ENCODE data around the gene MYO6. TPM values are rescaled to one million over a fixed set of nuclear protein-coding genes. Genes with fewer than 3 reads are reported as not detected.

The MYO6 gene
- total and polyA plus RNA-seq, 2 of the 4 experiments (the other 2 are of a cell fraction), result 6.1 to 6.8 TPM

DNA sequence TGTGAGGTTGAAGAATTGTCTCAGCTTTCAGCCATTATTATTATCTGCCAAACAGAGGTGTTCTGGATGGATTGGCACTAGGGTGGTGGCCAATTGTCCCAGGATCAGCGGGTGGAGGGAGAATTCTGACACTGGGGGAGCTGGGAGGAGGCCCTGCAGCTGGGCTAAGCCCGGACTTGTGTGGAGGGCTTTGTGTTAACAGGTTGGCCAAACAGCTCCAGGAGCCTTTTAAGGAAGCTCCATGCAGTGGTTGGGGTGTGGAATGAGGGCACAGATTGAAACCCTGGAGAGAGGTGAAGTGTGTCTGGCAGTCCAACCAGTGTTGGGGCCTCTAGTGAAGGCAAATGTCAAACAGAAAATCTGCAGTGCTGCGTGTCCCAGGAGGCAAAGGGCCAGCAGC is 187.6 kb downstream of the MYO6 start:
- H3K27ac ChIP-seq (ENCODE audit: insufficient read depth, low read length), result no peak overlapping the region
- no TSS peak for BruUV-seq (replicated peaks)
- CTCF ChIA-PET, result no interaction called here

More for the DNA sequence above, 187.6 kb downstream of the MYO6 start:
- Histone ChIP-seq H3K14ac (replicated peaks; ENCODE audit: low read depth, low read length) (no peak overlapping the region), H3K9me1 (ENCODE audit: insufficient read depth, low read length) (no peaks in the 10 kb centered on the region), H3K56ac (ENCODE audit: extremely low read depth, insufficient read depth, low read length) (no peak overlapping the region), H2AK9ac (replicated peaks; ENCODE audit: low read depth, low read length, poor library complexity) (no peak overlapping the region), H4K8ac (ENCODE audit: low read depth in 2 of 2, low read length in 2 of 2) (no peak overlapping the region), H3K4me2 (ENCODE audit: low read depth, low read length) (no peak overlapping the region), H4K20me1 (ENCODE audit: insufficient read depth, low read length) (no peaks in the 10 kb centered on the region), H3K23ac (ENCODE audit: low read depth, low read length) (no peak overlapping the region), H3K4me3 (ENCODE audit: insufficient read depth, low read depth, low read length) (no peak overlapping the region), H2AFZ (replicated peaks; ENCODE audit: low read length, poor library complexity) (no peak overlapping the region), H3K9me3 (ENCODE audit: control insufficient read depth, insufficient read depth, low read length) (no peaks in the 10 kb centered on the region), H3K79me1 (ENCODE audit: low read depth in 1 of 2, low read length in 2 of 2) (no peaks in the 10 kb centered on the region), H3K18ac (ENCODE audit: low read depth, low read length) (no peak overlapping the region), H4K5ac (ENCODE audit: low read depth, low read length) (no peak overlapping the region), H2BK5ac (ENCODE audit: low read depth, low read length, poor library complexity, severe bottlenecking) (no peak overlapping the region), H2AK5ac (ENCODE audit: low read depth, low read length) (no peak overlapping the region), H2BK120ac (ENCODE audit: low read depth, low read length) (no peak overlapping the region), H3K4ac (ENCODE audit: low read depth, low read length) (no peak overlapping the region), H3K4me1 (ENCODE audit: control insufficient read depth, insufficient read depth, low read length) (no peaks in the 10 kb centered on the region; the same call in 1 of the 2 replicates), H3K27me3 (ENCODE audit: control insufficient read depth, insufficient read depth, low read length) (peaks cover 11% of the 10 kb centered on the region; the same call in 1 of the 2 replicates), H2BK15ac (ENCODE audit: low read depth, low read length) (no peak overlapping the region), H2BK20ac (ENCODE audit: low read depth, low read length) (no peak overlapping the region), H3K9ac (ENCODE audit: low read depth, low read length) (no peak overlapping the region), H4K91ac (ENCODE audit: insufficient read depth, low read depth, low read length) (no peak overlapping the region), H3K36me3 (ENCODE audit: control insufficient read depth, insufficient read depth, low read length) (no peaks in the 10 kb centered on the region)
- 57% methylated on average over 1 of the region's 3 CpGs; no CpG with 5 or more reads in 1 of the 2 experiments for WGBS, 2 experiments (ENCODE audit: extremely low coverage in 2 of 2, insufficient read length in 1 of 2)
- POLR2A ChIA-PET (ENCODE audit: unreplicated experiment), result no interaction called here
- in situ Hi-C loops (cut with MboI; ENCODE audit: low sequenced_read_pairs), result loop anchor here (10.0 kb wide), 1 partner anchor 1528 kb away; the partner anchor contains the start of gene HTR1B
- intact Hi-C loops (cut with micrococcal nuclease), result no loop called here
- dilution Hi-C loops (cut with HindIII; ENCODE audit: low sequenced_read_pairs, unreplicated experiment), result no loop called here
- no peak for DNase-seq
- TF ChIP-seq, protein P1, sequence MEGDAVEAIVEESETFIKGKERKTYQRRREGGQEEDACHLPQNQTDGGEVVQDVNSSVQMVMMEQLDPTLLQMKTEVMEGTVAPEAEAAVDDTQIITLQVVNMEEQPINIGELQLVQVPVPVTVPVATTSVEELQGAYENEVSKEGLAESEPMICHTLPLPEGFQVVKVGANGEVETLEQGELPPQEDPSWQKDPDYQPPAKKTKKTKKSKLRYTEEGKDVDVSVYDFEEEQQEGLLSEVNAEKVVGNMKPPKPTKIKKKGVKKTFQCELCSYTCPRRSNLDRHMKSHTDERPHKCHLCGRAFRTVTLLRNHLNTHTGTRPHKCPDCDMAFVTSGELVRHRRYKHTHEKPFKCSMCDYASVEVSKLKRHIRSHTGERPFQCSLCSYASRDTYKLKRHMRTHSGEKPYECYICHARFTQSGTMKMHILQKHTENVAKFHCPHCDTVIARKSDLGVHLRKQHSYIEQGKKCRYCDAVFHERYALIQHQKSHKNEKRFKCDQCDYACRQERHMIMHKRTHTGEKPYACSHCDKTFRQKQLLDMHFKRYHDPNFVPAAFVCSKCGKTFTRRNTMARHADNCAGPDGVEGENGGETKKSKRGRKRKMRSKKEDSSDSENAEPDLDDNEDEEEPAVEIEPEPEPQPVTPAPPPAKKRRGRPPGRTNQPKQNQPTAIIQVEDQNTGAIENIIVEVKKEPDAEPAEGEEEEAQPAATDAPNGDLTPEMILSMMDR (conservative IDR thresholded peaks at IDR 0.05; ENCODE audit: low read depth, low read length), result no peak
- no peak for TF ChIP-seq POLR2A (IDR thresholded peaks at IDR 0.05; ENCODE audit: low read depth, low read length)
- TF ChIP-seq BHLHE40 (IDR thresholded peaks at IDR 0.05; ENCODE audit: low read depth, low read length), result no peak
- TF ChIP-seq, protein P2, sequence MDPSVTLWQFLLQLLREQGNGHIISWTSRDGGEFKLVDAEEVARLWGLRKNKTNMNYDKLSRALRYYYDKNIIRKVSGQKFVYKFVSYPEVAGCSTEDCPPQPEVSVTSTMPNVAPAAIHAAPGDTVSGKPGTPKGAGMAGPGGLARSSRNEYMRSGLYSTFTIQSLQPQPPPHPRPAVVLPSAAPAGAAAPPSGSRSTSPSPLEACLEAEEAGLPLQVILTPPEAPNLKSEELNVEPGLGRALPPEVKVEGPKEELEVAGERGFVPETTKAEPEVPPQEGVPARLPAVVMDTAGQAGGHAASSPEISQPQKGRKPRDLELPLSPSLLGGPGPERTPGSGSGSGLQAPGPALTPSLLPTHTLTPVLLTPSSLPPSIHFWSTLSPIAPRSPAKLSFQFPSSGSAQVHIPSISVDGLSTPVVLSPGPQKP (IDR thresholded peaks at IDR 0.05; ENCODE audit: borderline replicate concordance, low read depth, low read length), result no peak
- TF ChIP-seq MAFK (IDR thresholded peaks at IDR 0.05; ENCODE audit: low read depth, low read length), result no peak
- TF ChIP-seq RCOR1 (IDR thresholded peaks at IDR 0.05; ENCODE audit: insufficient replicate concordance, low read length), result no peak
- no peak for TF ChIP-seq FOS (IDR thresholded peaks at IDR 0.05; ENCODE audit: low read depth, low read length)
- TF ChIP-seq MAZ (IDR thresholded peaks at IDR 0.05; ENCODE audit: borderline replicate concordance, low read depth, low read length), result no peak
- TF ChIP-seq CHD1 (IDR thresholded peaks at IDR 0.05; ENCODE audit: low read depth, low read length), result no peak
- no peak for TF ChIP-seq CEBPB (IDR thresholded peaks at IDR 0.05; ENCODE audit: low read depth, low read length)
- TF ChIP-seq RFX5 (IDR thresholded peaks at IDR 0.05; ENCODE audit: low read depth, low read length), result no peak
- no peak for TF ChIP-seq RAD21 (IDR thresholded peaks at IDR 0.05; ENCODE audit: low read length)
- no peak for TF ChIP-seq MXI1 (IDR thresholded peaks at IDR 0.05; ENCODE audit: borderline replicate concordance, low read depth, low read length)
- no peak for TF ChIP-seq SMC3 (IDR thresholded peaks at IDR 0.05; ENCODE audit: low read depth, low read length)
- no peak for ATAC-seq (ENCODE audit: low read depth)

Measured in IMR-90 (cell line).